ENCODE measurements around the gene RHOT1. TPM values are rescaled to one million over a fixed set of nuclear protein-coding genes. Genes with fewer than 3 reads are reported as not detected.

Gene RHOT1
- polyA plus RNA-seq, 1 experiment: 27.4 TPM

DNA sequence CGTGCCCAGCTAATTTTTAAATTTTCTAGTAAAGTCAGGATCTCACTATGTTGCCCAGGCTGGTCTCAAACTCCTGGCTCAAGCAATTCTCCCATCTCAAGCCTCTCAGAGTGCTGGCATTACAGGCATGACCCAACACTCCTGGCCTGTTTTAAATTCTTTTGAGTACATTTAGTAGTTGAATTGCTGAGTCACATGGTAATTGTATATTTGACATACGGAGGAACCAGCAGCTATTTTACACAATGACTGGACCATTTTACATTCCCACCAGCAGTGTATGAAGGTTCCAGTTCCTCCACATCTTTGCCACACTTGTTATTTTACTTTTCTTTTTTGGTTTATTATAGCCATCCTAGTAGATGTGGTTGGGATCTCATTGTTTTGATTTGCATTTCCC is 43.6 kb downstream of the RHOT1 start:
- H3K27me3 ChIP-seq (ENCODE audit: control insufficient read depth, insufficient read depth, low read length): no peaks in the 10 kb centered on the region
- H3K36me3 ChIP-seq (ENCODE audit: control insufficient read depth, insufficient read depth, low read length): no peaks in the 10 kb centered on the region; the same call in 1 of the 2 replicates
- TF ChIP-seq, protein P1, sequence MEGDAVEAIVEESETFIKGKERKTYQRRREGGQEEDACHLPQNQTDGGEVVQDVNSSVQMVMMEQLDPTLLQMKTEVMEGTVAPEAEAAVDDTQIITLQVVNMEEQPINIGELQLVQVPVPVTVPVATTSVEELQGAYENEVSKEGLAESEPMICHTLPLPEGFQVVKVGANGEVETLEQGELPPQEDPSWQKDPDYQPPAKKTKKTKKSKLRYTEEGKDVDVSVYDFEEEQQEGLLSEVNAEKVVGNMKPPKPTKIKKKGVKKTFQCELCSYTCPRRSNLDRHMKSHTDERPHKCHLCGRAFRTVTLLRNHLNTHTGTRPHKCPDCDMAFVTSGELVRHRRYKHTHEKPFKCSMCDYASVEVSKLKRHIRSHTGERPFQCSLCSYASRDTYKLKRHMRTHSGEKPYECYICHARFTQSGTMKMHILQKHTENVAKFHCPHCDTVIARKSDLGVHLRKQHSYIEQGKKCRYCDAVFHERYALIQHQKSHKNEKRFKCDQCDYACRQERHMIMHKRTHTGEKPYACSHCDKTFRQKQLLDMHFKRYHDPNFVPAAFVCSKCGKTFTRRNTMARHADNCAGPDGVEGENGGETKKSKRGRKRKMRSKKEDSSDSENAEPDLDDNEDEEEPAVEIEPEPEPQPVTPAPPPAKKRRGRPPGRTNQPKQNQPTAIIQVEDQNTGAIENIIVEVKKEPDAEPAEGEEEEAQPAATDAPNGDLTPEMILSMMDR (IDR thresholded peaks at IDR 0.05; ENCODE audit: insufficient read depth, low read depth, low read length): no peak
- H3K4me3 ChIP-seq (ENCODE audit: low read depth, low read length): no peak overlapping the region
- CTCF ChIA-PET: no interaction called here
- DNase-seq (ENCODE audit: low read depth): no peak
- POLR2A ChIA-PET: no interaction called here

DNA sequence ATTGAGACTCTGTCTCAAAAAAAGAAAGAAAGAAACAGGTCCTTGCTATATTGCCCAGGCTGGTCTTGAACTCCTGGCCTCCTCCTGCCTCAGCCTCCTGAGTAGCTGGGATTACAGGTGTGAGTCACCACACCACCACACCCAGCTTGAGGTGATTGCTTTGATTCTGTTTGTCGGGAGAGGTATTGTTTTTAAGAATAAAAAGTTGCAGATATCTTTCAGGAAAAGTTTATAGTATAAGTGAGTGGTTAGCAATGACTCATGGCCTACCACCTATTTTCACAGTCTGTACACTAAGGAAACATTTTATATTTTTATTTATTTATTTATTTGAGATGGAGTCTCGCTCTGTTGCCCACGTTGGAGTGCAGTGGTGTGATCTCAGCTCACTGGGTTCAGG is 45.0 kb downstream of the RHOT1 start:
- CTCF ChIA-PET: no interaction called here

DNA sequence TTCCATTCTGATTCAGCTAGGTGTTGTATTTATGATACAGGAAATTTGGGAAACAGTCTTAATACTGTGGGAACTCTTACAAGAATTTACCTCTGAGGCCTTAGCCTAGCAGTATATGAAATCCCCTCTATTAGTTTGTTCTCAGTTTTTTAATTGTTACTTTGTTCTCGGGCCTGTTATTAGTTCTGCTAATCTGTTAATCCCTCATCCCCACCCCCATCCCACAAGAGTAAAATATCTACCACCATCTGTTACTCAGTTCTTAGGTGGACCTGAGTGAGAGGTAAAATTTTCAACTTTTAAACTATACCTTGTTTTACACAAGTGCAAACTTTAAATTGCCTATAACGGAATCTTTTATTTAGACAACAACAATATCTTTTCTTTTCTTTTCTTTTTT is 47.0 kb downstream of the RHOT1 start:
- ChIA-PET POLR2A (no interaction called here), CTCF (no interaction called here)

More for the DNA sequence above, 45.0 kb downstream of the RHOT1 start:
- DNase-seq (ENCODE audit: low read depth): no peak
- no peak overlapping the region for H3K4me3 ChIP-seq (ENCODE audit: low read depth, low read length)
- POLR2A ChIA-PET: no interaction called here
- TF ChIP-seq, protein P1 (IDR thresholded peaks at IDR 0.05; ENCODE audit: insufficient read depth, low read depth, low read length): no peak
- no peaks in the 10 kb centered on the region; the same call in 1 of the 2 replicates for H3K36me3 ChIP-seq (ENCODE audit: control insufficient read depth, insufficient read depth, low read length)
- no peaks in the 10 kb centered on the region for H3K27me3 ChIP-seq (ENCODE audit: control insufficient read depth, insufficient read depth, low read length)

DNA sequence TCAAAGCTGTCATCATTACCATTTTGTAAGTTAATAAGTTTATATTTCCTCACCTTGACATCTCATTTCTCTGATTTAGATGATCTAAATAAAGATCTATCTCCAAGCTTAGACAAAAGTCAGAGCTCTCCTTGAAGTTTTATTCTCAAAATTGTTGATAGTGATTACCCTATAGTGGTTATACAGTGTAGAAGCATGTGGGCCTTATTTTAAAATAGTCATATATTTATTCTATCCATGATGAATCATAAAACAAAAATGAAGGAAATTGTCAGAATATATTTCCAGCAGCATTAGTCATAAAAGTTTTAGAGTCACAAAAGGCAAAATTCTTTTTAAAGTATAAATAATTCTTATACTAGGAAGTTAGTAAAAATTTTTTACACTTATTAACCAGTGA is 49.0 kb downstream of the RHOT1 start:
- Histone ChIP-seq H3K4me3 (ENCODE audit: low read depth, low read length) (no peak overlapping the region), H3K36me3 (ENCODE audit: control insufficient read depth, insufficient read depth, low read length) (peaks cover under 1% of the 10 kb centered on the region; the same call in 1 of the 2 replicates), H3K27me3 (ENCODE audit: control insufficient read depth, insufficient read depth, low read length) (no peaks in the 10 kb centered on the region)
- TF ChIP-seq, protein P1 (IDR thresholded peaks at IDR 0.05; ENCODE audit: insufficient read depth, low read depth, low read length): no peak
- DNase-seq (ENCODE audit: low read depth): no peak
- ChIA-PET POLR2A (no interaction called here), CTCF (no interaction called here)

More for the DNA sequence above, 47.0 kb downstream of the RHOT1 start:
- no peaks in the 10 kb centered on the region for H3K27me3 ChIP-seq (ENCODE audit: control insufficient read depth, insufficient read depth, low read length)
- no peak for DNase-seq (ENCODE audit: low read depth)
- TF ChIP-seq, protein P1 (IDR thresholded peaks at IDR 0.05; ENCODE audit: insufficient read depth, low read depth, low read length): no peak
- no peaks in the 10 kb centered on the region; the same call in 1 of the 2 replicates for H3K36me3 ChIP-seq (ENCODE audit: control insufficient read depth, insufficient read depth, low read length)
- no peak overlapping the region for H3K4me3 ChIP-seq (ENCODE audit: low read depth, low read length)

DNA sequence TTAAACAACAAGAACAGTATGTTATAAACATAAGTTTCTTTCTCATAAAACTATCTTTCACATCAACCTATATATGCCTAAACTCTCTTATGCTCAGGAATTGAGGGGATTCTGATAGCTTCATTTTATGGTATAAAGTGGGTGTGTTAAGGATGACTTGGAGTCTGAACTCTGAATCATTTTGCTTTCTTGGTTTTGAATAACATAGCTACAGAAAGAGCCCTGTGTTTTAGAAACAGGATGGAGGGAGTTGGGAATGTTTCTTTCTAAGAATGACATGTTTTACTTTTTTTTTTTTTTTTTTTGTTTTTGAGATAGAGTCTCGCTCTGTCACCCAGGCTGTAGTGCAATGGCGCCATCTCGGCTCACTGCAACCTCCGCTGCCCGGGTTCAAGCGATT is 50.1 kb downstream of the RHOT1 start:
- POLR2A ChIA-PET: interaction anchor here (0.7 kb wide), 1 partner anchor 15 kb away, joined by 12 read pairs; no protein-coding TSS in a partner anchor
- Histone ChIP-seq H3K4me3 (ENCODE audit: low read depth, low read length) (no peak overlapping the region), H3K36me3 (ENCODE audit: control insufficient read depth, insufficient read depth, low read length) (peaks cover 2% of the 10 kb centered on the region; the same call in 1 of the 2 replicates), H3K27me3 (ENCODE audit: control insufficient read depth, insufficient read depth, low read length) (no peaks in the 10 kb centered on the region)
- TF ChIP-seq, protein P1 (IDR thresholded peaks at IDR 0.05; ENCODE audit: insufficient read depth, low read depth, low read length): no peak
- no peak for DNase-seq (ENCODE audit: low read depth)
- CTCF ChIA-PET: no interaction called here

Data from BJ (cell line).